Measurements from ENCODE around the gene ELMOD3.

DNA sequence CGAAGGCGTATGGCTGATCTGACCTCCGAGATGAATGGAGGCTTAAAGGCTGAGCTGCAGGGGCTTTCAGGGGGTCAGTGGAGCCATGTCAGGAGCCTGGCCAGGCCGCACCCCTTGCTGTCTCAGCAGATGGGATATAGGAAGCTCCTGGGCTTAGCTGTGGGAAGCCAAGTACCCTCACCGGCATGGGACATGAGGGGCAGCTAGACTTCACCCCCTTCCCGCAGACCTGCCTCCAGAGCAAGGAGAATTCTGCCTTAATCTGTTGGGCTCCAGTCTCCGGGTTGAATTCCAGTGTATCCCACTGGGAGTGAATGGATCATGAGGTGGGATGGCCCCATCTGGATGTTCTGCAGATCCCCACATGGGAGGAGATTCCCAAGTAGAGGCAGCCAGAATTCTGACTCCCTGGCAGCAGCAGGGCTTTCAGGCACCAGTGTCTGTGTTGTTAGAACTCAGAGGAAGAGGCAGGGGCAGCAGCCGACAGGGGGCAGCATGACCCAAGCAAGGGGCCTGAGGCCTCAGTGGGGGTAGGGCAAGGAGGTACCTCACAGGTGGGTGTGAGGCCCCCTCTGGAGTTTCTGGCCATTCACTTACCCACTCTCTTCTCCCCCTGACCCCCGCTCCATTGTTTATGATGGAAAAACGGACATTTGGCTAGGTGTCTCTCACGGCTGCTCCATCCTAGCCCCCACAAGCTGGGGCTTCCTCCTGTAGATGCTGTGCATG lies 36.5 kb downstream of the ELMOD3 start:
- no peak for TF ChIP-seq JUN (CRISPR knock-in tag; IDR thresholded peaks at IDR 0.05)
- peak; percentile 72 for TF ChIP-seq CTCF (IDR thresholded peaks at IDR 0.05)
- TF ChIP-seq SMAD4 (CRISPR knock-in tag; IDR thresholded peaks at IDR 0.05) = no peak
- TF ChIP-seq ATF1 (CRISPR knock-in tag; IDR thresholded peaks at IDR 0.05) = no peak
